PC-3 (cell line): ENCODE results near the gene MYO16. TPM values are rescaled to one million over a fixed set of nuclear protein-coding genes. Genes with fewer than 3 reads are reported as not detected.

ENCODE experiments used
- ATAC-seq: fragments of 200-7000 bp; cut with Tn5 transposase; 2 replicates; pipeline ENCODE4 v1.9.1; 2020; ENCODE audit warnings: mild to moderate bottlenecking, moderate library complexity
- BruUV-seq: library from RNA; stranded (reverse); fragments of 400-500 nt; replicated peaks from 2 replicates; lab custom pipeline; 2021; lab: Mats Ljungman, UMichigan
- CTCF ChIA-PET: fragments of 300-600 bp; sonication (Branson Sonifier 250); formaldehyde crosslinking; loops from one replicate; lab custom pipeline; 2022; ENCODE audit warnings: antibody characterized with exemption; lab: Charles Lee
- POLR2A ChIA-PET: fragments of 300-600 bp; sonication (Branson Sonifier 250); formaldehyde crosslinking; loops from one replicate; lab custom pipeline; 2022; ENCODE audit warnings: antibody characterized with exemption; ENCODE audit not compliant: unreplicated experiment; lab: Charles Lee
- DNase-seq: peaks from one replicate; pipeline ENCODE4 v3.0.0-alpha.2; 2015
- H2AFZ ChIP-seq: fragments of 300-600 bp; sonication (generic); 2 replicates; pipeline ENCODE4 v1.6.0; 2016; ENCODE audit warnings: antibody characterized with exemption, low read length
- H3F3A ChIP-seq: fragments of 300-600 bp; sonication (generic); one replicate; pipeline ENCODE4 v1.6.0; 2017; ENCODE audit warnings: antibody characterized with exemption, low read length, control low read depth, mild to moderate bottlenecking; ENCODE audit not compliant: unreplicated experiment
- H3K27ac ChIP-seq: fragments of 300-600 bp; sonication (generic); 2 replicates; pipeline ENCODE4 v1.5.1; 2016; ENCODE audit warnings: mild to moderate bottlenecking, low read length
- H3K27me3 ChIP-seq: fragments of 300-600 bp; sonication (generic); 2 replicates; pipeline ENCODE4 v1.6.1; 2016; ENCODE audit warnings: low read length, mixed read lengths
- H3K36me3 ChIP-seq: fragments of 300-600 bp; sonication (generic); 2 replicates; pipeline ENCODE4 v1.6.1; 2016; ENCODE audit warnings: low read depth, mixed run types, low read length, mixed read lengths
- H3K4me1 ChIP-seq: fragments of 300-600 bp; sonication (generic); 2 replicates; pipeline ENCODE4 v1.5.1; 2016; ENCODE audit warnings: low read length; ENCODE audit not compliant: insufficient read depth
- H3K4me2 ChIP-seq: fragments of 300-600 bp; sonication (generic); 2 replicates; pipeline ENCODE4 v1.6.0; 2016; ENCODE audit warnings: low read length
- H3K4me3 ChIP-seq: fragments of 300-600 bp; sonication (generic); 2 replicates; pipeline ENCODE4 v1.5.1; 2016; ENCODE audit warnings: mild to moderate bottlenecking, low read length, mixed read lengths
- H3K79me2 ChIP-seq: fragments of 300-600 bp; sonication (generic); 2 replicates; pipeline ENCODE4 v1.6.1; 2017; ENCODE audit warnings: low read length, mixed read lengths
- H3K9ac ChIP-seq: fragments of 300-600 bp; sonication (generic); 2 replicates; pipeline ENCODE4 v1.6.0; 2016; ENCODE audit warnings: mild to moderate bottlenecking, low read length
- H3K9me2 ChIP-seq: fragments of 300-600 bp; sonication (generic); replicated peaks from 2 replicates; pipeline ENCODE4 v1.6.1; 2016; ENCODE audit warnings: mixed run types, low read length, mixed read lengths
- H3K9me3 ChIP-seq: fragments of 300-600 bp; sonication (generic); 2 replicates; pipeline ENCODE4 v1.6.1; 2016; ENCODE audit warnings: low read length, mixed read lengths
- H4K20me1 ChIP-seq: fragments of 300-600 bp; sonication (generic); 2 replicates; pipeline ENCODE4 v1.6.1; 2016; ENCODE audit warnings: low read length, mixed read lengths
- EZH2 ChIP-seq: fragments of 300-600 bp; sonication (generic); IDR thresholded peaks from one replicate; pipeline ENCODE4 v1.6.1; 2017; ENCODE audit warnings: antibody characterized with exemption, mild to moderate bottlenecking, low read length; ENCODE audit not compliant: unreplicated experiment
- EZH2phosphoT487 ChIP-seq: fragments of 300-600 bp; sonication (generic); IDR thresholded peaks from 2 replicates; pipeline ENCODE4 v1.6.1; 2018; ENCODE audit warnings: mild to moderate bottlenecking, antibody characterized with exemption, low read length, borderline replicate concordance
- intact Hi-C: fragments of 100-400 bp; cut with micrococcal nuclease; formaldehyde crosslinking; loops from 2 replicates; pipeline ENCODE4 v1.9.0; 2023
- total RNA-seq: library from RNA; depleted of rRNA; stranded (reverse); fragments of >200 nt; gene quantifications from 2 replicates; pipeline ENCODE4 v1.2.3, GENCODE V29; 2014
- TF ChIP-seq, protein P1 (sequence below): fragments of 300-600 bp; sonication (generic); conservative IDR thresholded peaks from 2 replicates; pipeline ENCODE4 v1.5.1; 2017; ENCODE audit warnings: antibody characterized with exemption, low read depth, mild to moderate bottlenecking, low read length

MYO16 gene
- total RNA-seq, 1 experiment from 2014 or later: not detected

DNA sequence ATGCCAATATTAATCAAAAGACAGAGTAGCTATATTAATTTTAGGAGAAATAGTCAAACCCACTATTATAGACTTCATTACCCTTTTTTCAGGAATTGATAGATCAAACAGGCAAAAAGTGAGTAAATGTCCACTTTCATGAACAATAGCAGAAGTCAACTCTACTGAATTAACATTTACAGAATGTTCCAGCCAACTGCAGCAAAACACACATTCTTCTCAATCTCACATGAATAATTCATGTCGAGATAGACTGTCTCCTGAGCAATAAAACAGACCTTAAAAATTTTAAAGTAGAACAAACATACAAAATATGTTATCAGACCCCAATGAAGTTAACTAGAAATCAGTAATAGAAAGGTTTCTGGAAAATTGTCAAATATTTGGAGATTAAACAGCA lies 118.4 kb downstream of the MYO16 start:
- ATAC-seq: no peak
- Histone ChIP-seq H3K9me3 (no peaks in the 10 kb centered on the region), H3K36me3 (no peaks in the 10 kb centered on the region), H3K4me3 (no peak overlapping the region), H3K27ac (no peak overlapping the region), H3K27me3 (0 out of 2 replicates have a peak, but pooled peaks cover 5% of the 10 kb centered on the region), H3K79me2 (no peaks in the 10 kb centered on the region), H2AFZ (no peak overlapping the region), H3K4me2 (no peak overlapping the region), H3K9ac (no peak overlapping the region), H4K20me1 (no peaks in the 10 kb centered on the region), H3F3A (no peaks in the 10 kb centered on the region), H3K4me1 (no peaks in the 10 kb centered on the region), H3K9me2 (no peaks in the 10 kb centered on the region)
- intact Hi-C loops: no loop called here
- BruUV-seq: no TSS peak
- CTCF ChIA-PET: no interaction called here
- TF ChIP-seq EZH2 (no peak), EZH2phosphoT487 (no peak)
- TF ChIP-seq, protein P1, sequence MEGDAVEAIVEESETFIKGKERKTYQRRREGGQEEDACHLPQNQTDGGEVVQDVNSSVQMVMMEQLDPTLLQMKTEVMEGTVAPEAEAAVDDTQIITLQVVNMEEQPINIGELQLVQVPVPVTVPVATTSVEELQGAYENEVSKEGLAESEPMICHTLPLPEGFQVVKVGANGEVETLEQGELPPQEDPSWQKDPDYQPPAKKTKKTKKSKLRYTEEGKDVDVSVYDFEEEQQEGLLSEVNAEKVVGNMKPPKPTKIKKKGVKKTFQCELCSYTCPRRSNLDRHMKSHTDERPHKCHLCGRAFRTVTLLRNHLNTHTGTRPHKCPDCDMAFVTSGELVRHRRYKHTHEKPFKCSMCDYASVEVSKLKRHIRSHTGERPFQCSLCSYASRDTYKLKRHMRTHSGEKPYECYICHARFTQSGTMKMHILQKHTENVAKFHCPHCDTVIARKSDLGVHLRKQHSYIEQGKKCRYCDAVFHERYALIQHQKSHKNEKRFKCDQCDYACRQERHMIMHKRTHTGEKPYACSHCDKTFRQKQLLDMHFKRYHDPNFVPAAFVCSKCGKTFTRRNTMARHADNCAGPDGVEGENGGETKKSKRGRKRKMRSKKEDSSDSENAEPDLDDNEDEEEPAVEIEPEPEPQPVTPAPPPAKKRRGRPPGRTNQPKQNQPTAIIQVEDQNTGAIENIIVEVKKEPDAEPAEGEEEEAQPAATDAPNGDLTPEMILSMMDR: no peak
- no peak for DNase-seq
- POLR2A ChIA-PET: no interaction called here

DNA sequence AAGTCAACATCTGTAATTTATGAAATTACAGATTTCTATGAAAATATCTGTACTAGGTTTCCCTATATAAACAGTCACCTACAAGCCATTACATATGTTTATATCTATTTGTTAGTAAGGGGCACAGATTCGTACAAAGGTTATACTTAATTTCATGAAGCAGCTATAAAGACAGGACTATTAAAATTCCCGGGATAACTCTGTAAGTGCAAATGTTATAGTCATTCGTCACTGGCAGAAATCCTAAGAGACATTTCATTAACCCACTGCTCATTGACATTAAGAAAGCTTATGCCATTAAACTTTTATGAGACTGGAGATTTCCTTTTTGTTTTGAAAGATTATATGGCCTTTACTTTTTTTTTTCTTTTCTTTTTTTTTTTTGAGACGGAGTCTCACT lies 122.9 kb downstream of the MYO16 start:
- no peak overlapping the region for H3K4me3 ChIP-seq
- no peak overlapping the region for H3K4me2 ChIP-seq
- no peaks in the 10 kb centered on the region for H3K9me2 ChIP-seq
- CTCF ChIA-PET: no interaction called here
- H3F3A ChIP-seq: no peaks in the 10 kb centered on the region
- no peak overlapping the region for H3K27ac ChIP-seq
- BruUV-seq: no TSS peak
- intact Hi-C loops: no loop called here
- no peaks in the 10 kb centered on the region for H3K79me2 ChIP-seq
- no peak overlapping the region for H3K9ac ChIP-seq
- H4K20me1 ChIP-seq: no peaks in the 10 kb centered on the region
- TF ChIP-seq, protein P1: no peak
- TF ChIP-seq EZH2: no peak
- no peaks in the 10 kb centered on the region for H3K9me3 ChIP-seq
- H3K36me3 ChIP-seq: no peaks in the 10 kb centered on the region
- H3K27me3 ChIP-seq: no peaks in the 10 kb centered on the region
- H3K4me1 ChIP-seq: no peaks in the 10 kb centered on the region
- no peak for ATAC-seq
- POLR2A ChIA-PET: no interaction called here
- no peak for DNase-seq
- H2AFZ ChIP-seq: no peak overlapping the region

DNA sequence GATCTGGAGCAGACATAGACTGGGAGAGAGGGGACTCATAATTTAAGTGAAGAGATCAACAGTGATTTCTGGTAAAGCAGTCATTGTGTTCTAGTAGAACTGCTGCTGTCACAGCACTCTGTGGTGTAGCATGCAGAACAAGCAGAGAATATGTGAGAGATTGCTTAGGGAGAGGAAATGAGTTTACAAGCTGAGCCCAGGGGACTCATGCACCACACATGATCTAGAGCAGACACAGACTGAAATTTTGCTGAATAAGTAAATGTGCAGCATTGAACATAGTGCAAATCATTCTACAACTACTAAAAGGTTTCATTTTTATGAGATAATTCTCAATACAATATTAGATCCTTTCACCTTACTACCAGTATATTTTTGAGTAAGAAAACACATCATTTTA lies 125.7 kb downstream of the MYO16 start:
- DNase-seq (no peak), ATAC-seq (no peak)
- intact Hi-C loops: no loop called here
- Histone ChIP-seq H3K9ac (no peak overlapping the region), H3K9me3 (no peaks in the 10 kb centered on the region), H3F3A (no peaks in the 10 kb centered on the region), H3K9me2 (no peaks in the 10 kb centered on the region), H2AFZ (no peak overlapping the region), H3K4me1 (no peaks in the 10 kb centered on the region), H4K20me1 (no peaks in the 10 kb centered on the region), H3K4me3 (no peak overlapping the region), H3K27ac (no peak overlapping the region), H3K27me3 (peaks cover 9% of the 10 kb centered on the region; the same call in 1 of the 2 replicates), H3K36me3 (no peaks in the 10 kb centered on the region), H3K4me2 (no peak overlapping the region), H3K79me2 (no peaks in the 10 kb centered on the region)
- BruUV-seq: no TSS peak
- TF ChIP-seq, protein P1: no peak
- TF ChIP-seq EZH2: no peak
- TF ChIP-seq EZH2phosphoT487: no peak
- POLR2A ChIA-PET: no interaction called here
- CTCF ChIA-PET: no interaction called here
